HepG2 (cell line): ENCODE measurements around the gene PLD1. TPM values are rescaled to one million over a fixed set of nuclear protein-coding genes. Genes with fewer than 3 reads are reported as not detected.

Experiments
- ATAC-seq: fragments of 200-7000 bp; cut with Tn5 transposase; 3 replicates; pipeline ENCODE4 v1.9.1; 2020; ENCODE audit warnings: mild to moderate bottlenecking, moderate library complexity
- BruUV-seq: library from RNA; stranded (reverse); fragments of 400-500 nt; replicated peaks from 2 replicates; lab custom pipeline; 2021; lab: Mats Ljungman, UMichigan
- CTCF ChIA-PET: fragments of 300-600 bp; formaldehyde crosslinking; extraction: SDS; loops from one replicate; lab custom pipeline; 2021; ENCODE audit warnings: low total read pairs, inconsistent platforms, low intra/inter-chr PET ratio; lab: Yijun Ruan, JAX
- POLR2A ChIA-PET: fragments of 350-600 bp; sonication (Branson Sonifier 250); formaldehyde crosslinking; loops from one replicate; lab custom pipeline; 2020; ENCODE audit warnings: antibody characterized with exemption, inconsistent platforms; lab: Yijun Ruan, JAX
- DNase-seq: peaks from one replicate; pipeline ENCODE4 v3.0.0-alpha.2; 2015; ENCODE audit warnings: low spot score
- FAIRE-seq: peaks from 3 replicates; lab custom pipeline; 2011; peaks lifted over from hg19 to GRCh38; lab: Jason Lieb, UNC
- H2AFZ ChIP-seq: one replicate; pipeline ENCODE4 v1.6.1; 2011; ENCODE audit warnings: low read length, inconsistent platforms
- H3K27ac ChIP-seq: fragments of 300-600 bp; 3 replicates; pipeline ENCODE4 v1.8.0; 2011; ENCODE audit warnings: mixed run types, mild to moderate bottlenecking, mixed read lengths, low read length, inconsistent platforms; ENCODE audit not compliant: insufficient read depth; ENCODE audit errors: extremely low read length
- H3K27me3 ChIP-seq, 2 experiments: fragments of 200-600 bp in 1 of 2; 2 replicates in 1 of 2; 3 replicates in 1 of 2; pipeline versions ENCODE4 v1.6.0 to v1.8.0; 2011; ENCODE audit warnings: low read length in 2 of 2, mild to moderate bottlenecking in 2 of 2, moderate library complexity in 2 of 2, inconsistent platforms in 1 of 2; ENCODE audit not compliant: insufficient read depth in 2 of 2, control insufficient read depth in 1 of 2
- H3K36me3 ChIP-seq, 2 experiments: fragments of 200-600 bp in 1 of 2; replicated peaks in 1 of 2; 2 replicates in 1 of 2; 3 replicates in 1 of 2; pipeline versions ENCODE4 v1.5.1 to v1.8.0; 2011; ENCODE audit warnings: low read length in 2 of 2, inconsistent platforms in 1 of 2; ENCODE audit not compliant: insufficient read depth in 2 of 2, control insufficient read depth in 1 of 2
- H3K4me1 ChIP-seq: 2 replicates; pipeline ENCODE4 v1.5.1; 2012; ENCODE audit warnings: low read length, inconsistent platforms; ENCODE audit not compliant: insufficient read depth
- H3K4me2 ChIP-seq: 2 replicates; pipeline ENCODE4 v1.6.0; 2011; ENCODE audit warnings: low read depth, low read length, inconsistent platforms
- H3K4me3 ChIP-seq, 3 experiments: fragments of 200-600 bp in 1 of 3; sonication (generic), shearing (Covaris generic) in 1 of 3; replicated peaks in 1 of 3; 2 replicates each; pipeline ENCODE4 v1.5.1; 2011 to 2016; ENCODE audit warnings: low read length in 3 of 3, inconsistent platforms in 2 of 3, low read depth in 2 of 3, mild to moderate bottlenecking in 2 of 3, control low read depth in 1 of 3, mixed read lengths in 1 of 3; ENCODE audit not compliant: insufficient read depth in 1 of 3
- H3K79me2 ChIP-seq: one replicate; pipeline ENCODE4 v1.6.1; 2011; ENCODE audit warnings: low read length, inconsistent platforms; ENCODE audit not compliant: insufficient read depth
- H3K9ac ChIP-seq: 2 replicates; pipeline ENCODE4 v1.6.0; 2011; ENCODE audit warnings: mild to moderate bottlenecking, low read depth, low read length, inconsistent platforms; ENCODE audit not compliant: insufficient read depth
- H3K9me3 ChIP-seq: 2 replicates; pipeline ENCODE4 v1.5.1; 2012; ENCODE audit warnings: mild to moderate bottlenecking, low read length
- H4K20me1 ChIP-seq: 2 replicates; pipeline ENCODE4 v1.6.0; 2011; ENCODE audit warnings: inconsistent platforms, mild to moderate bottlenecking, low read length, moderate library complexity; ENCODE audit not compliant: insufficient read depth
- ARNTL ChIP-seq: sonication (generic); formaldehyde crosslinking; IDR thresholded peaks from 2 replicates; pipeline ENCODE4 v1.4.0; 2020; ENCODE audit warnings: mild to moderate bottlenecking, missing genetic modification reagents
- ASH2L ChIP-seq: fragments of 300-600, 200-600 bp; sonication (generic); IDR thresholded peaks from 2 replicates; pipeline ENCODE4 v1.7.0; 2017; ENCODE audit warnings: low read depth, mild to moderate bottlenecking, moderate library complexity, mixed read lengths, low read length; ENCODE audit not compliant: insufficient read length
- ATF1 ChIP-seq: IDR thresholded peaks from 2 replicates; pipeline ENCODE4 v1.6.1; 2016; ENCODE audit warnings: mild to moderate bottlenecking, control low read depth
- GTF3A ChIP-seq: sonication (generic); formaldehyde crosslinking; conservative IDR thresholded peaks from 2 replicates; pipeline ENCODE4 v1.4.0; 2020; ENCODE audit warnings: mild to moderate bottlenecking, missing genetic modification reagents
- ZNF180 ChIP-seq: sonication (generic); formaldehyde crosslinking; IDR thresholded peaks from 2 replicates; pipeline ENCODE4 v1.4.0; 2020; ENCODE audit warnings: low read depth, missing genetic modification reagents, borderline replicate concordance
- WGBS: methylation state at CpG from one replicate; pipeline ENCODE4 v1.1.6; 2017; ENCODE audit warnings: low lambda C conversion rate; 5-methylcytosine and 5-hydroxymethylcytosine counted together
- in situ Hi-C: cut with HindIII; loops from 2 replicates; pipeline ENCODE4 v1.10.0; 2017; ENCODE audit warnings: low pct_unique_long_range_greater_than_20kb; ENCODE audit not compliant: extremely low pct_ligation_motif_present
- intact Hi-C: fragments of 100-400 bp; cut with micrococcal nuclease; formaldehyde crosslinking; loops from one replicate; pipeline ENCODE4 v1.10.0; 2022; ENCODE audit not compliant: unreplicated experiment
- polyA plus RNA-seq, 8 experiments: library from polyadenylated mRNA; depleted of rRNA in 3 of 8; stranded (reverse) in 7 of 8; unstranded in 1 of 8; fragments of >200 nt; fragmentation: Illumina TruSeq in 4 of 8; extraction: Trizol in 4 of 8; gene quantifications; 2 replicates each; pipeline versions ENCODE4 v1.2.1 to v1.2.3, GENCODE V29; 2011 to 2016; ENCODE audit warnings: low read depth in 4 of 8, missing spikeins in 1 of 8, mixed read lengths in 1 of 8; ENCODE audit not compliant: insufficient read depth in 1 of 8
- total RNA-seq, 5 experiments: library from RNA; depleted of rRNA; stranded (reverse); fragments of >200 nt; fragmentation: Illumina TruSeq; extraction: Trizol; gene quantifications; 2 replicates each; pipeline ENCODE4 v1.2.3, GENCODE V29; 2016; ENCODE audit warnings: low read depth in 1 of 5
- TF ChIP-seq, protein P1 (sequence below): sonication (generic); formaldehyde crosslinking; IDR thresholded peaks from 2 replicates; pipeline ENCODE4 v1.5.1; 2020; ENCODE audit warnings: missing genetic modification reagents, mild to moderate bottlenecking, borderline replicate concordance
- TF ChIP-seq, protein P2 (sequence below): sonication (generic); formaldehyde crosslinking; conservative IDR thresholded peaks from 2 replicates; pipeline ENCODE4 v1.4.0; 2020; ENCODE audit warnings: mild to moderate bottlenecking, missing genetic modification reagents, moderate library complexity

PLD1 gene
- total and polyA plus RNA-seq, 2 of the 13 experiments (the other 11 are each of a cell fraction or from before 2014, with no cell fraction given): 27.1 to 59.4 TPM

DNA sequence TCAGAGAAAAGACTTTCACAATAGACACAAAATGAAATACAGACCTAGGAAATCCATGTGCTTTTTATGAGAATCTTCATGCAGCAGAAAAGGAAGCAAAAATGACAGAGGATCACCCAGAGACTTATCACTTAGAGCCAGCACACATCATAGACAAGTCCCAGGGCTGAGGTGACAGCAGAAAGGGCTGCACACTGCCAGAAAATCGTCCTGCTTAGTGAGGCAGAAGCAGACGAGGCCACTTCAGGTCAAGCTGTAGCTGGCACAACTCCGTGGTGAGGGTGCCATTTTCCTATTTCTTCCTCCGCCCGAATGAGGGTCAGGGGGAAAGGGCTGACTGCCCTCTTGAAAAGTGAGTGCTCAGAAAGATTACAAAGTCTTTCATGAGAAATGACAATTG is 254.1 kb downstream of the PLD1 start:
- Histone ChIP-seq H3K36me3 (no peaks in the 10 kb centered on the region), H3K27ac (no peak overlapping the region), H3K4me2 (no peak overlapping the region), H3K27me3 (no peaks in the 10 kb centered on the region), H2AFZ (no peak overlapping the region), H3K4me1 (no peaks in the 10 kb centered on the region), H3K79me2 (no peaks in the 10 kb centered on the region), H3K9ac (no peak overlapping the region), H4K20me1 (no peaks in the 10 kb centered on the region), H3K4me3 (no peak overlapping the region), H3K9me3 (no peaks in the 10 kb centered on the region)
- ChIA-PET CTCF (no interaction called here), POLR2A (no interaction called here)
- DNase-seq: no peak
- TF ChIP-seq ARNTL (no peak), ATF1 (CRISPR knock-in tag) (no peak), ZNF180 (CRISPR knock-in tag) (no peak), GTF3A (CRISPR knock-in tag) (no peak), ASH2L (no peak)
- TF ChIP-seq, protein P1, sequence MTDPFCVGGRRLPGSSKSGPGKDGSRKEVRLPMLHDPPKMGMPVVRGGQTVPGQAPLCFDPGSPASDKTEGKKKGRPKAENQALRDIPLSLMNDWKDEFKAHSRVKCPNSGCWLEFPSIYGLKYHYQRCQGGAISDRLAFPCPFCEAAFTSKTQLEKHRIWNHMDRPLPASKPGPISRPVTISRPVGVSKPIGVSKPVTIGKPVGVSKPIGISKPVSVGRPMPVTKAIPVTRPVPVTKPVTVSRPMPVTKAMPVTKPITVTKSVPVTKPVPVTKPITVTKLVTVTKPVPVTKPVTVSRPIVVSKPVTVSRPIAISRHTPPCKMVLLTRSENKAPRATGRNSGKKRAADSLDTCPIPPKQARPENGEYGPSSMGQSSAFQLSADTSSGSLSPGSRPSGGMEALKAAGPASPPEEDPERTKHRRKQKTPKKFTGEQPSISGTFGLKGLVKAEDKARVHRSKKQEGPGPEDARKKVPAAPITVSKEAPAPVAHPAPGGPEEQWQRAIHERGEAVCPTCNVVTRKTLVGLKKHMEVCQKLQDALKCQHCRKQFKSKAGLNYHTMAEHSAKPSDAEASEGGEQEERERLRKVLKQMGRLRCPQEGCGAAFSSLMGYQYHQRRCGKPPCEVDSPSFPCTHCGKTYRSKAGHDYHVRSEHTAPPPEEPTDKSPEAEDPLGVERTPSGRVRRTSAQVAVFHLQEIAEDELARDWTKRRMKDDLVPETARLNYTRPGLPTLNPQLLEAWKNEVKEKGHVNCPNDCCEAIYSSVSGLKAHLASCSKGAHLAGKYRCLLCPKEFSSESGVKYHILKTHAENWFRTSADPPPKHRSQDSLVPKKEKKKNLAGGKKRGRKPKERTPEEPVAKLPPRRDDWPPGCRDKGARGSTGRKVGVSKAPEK (CRISPR knock-in tag): no peak
- TF ChIP-seq, protein P2, sequence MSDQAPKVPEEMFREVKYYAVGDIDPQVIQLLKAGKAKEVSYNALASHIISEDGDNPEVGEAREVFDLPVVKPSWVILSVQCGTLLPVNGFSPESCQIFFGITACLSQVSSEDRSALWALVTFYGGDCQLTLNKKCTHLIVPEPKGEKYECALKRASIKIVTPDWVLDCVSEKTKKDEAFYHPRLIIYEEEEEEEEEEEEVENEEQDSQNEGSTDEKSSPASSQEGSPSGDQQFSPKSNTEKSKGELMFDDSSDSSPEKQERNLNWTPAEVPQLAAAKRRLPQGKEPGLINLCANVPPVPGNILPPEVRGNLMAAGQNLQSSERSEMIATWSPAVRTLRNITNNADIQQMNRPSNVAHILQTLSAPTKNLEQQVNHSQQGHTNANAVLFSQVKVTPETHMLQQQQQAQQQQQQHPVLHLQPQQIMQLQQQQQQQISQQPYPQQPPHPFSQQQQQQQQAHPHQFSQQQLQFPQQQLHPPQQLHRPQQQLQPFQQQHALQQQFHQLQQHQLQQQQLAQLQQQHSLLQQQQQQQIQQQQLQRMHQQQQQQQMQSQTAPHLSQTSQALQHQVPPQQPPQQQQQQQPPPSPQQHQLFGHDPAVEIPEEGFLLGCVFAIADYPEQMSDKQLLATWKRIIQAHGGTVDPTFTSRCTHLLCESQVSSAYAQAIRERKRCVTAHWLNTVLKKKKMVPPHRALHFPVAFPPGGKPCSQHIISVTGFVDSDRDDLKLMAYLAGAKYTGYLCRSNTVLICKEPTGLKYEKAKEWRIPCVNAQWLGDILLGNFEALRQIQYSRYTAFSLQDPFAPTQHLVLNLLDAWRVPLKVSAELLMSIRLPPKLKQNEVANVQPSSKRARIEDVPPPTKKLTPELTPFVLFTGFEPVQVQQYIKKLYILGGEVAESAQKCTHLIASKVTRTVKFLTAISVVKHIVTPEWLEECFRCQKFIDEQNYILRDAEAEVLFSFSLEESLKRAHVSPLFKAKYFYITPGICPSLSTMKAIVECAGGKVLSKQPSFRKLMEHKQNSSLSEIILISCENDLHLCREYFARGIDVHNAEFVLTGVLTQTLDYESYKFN: no peak
- in situ Hi-C loops (no loop called here), intact Hi-C loops (no loop called here)
- no peak for FAIRE-seq
- ATAC-seq: no peak
- no TSS peak for BruUV-seq
- WGBS: 26% methylated on average over 5 of the region's 5 CpGs
